Stomach (tissue), 19 donors: ENCODE results near the gene GRK6. TPM values are rescaled to one million over a fixed set of nuclear protein-coding genes. Genes with fewer than 3 reads are reported as not detected.

ENCODE experiments used
- DNase-seq, 2 donors: peaks; one replicate each; pipeline versions ENCODE4 v3.0.0 to v3.0.0-alpha.2; 2013 to 2019
- H3K27ac ChIP-seq, 5 donors: fragments of 200-600 bp in 4 of 5; sonication (generic) in 4 of 5; one replicate each; pipeline ENCODE4 v1.5.1; 2013 to 2019; ENCODE audit warnings: mild to moderate bottlenecking in 1 of 5, moderate library complexity in 1 of 5
- H3K27me3 ChIP-seq, 3 donors: fragments of 200-600 bp; sonication (generic); one replicate each; pipeline ENCODE4 v1.5.1; 2017 to 2019; ENCODE audit warnings: mixed run types in 1 of 3
- H3K36me3 ChIP-seq, 4 donors: fragments of 200-600 bp; sonication (generic); 1 replicate in 3 of 4; 2 replicates in 1 of 4; pipeline ENCODE4 v1.5.1; 2016 to 2019
- H3K4me1 ChIP-seq, 4 donors: fragments of 200-600 bp; sonication (generic); one replicate each; pipeline ENCODE4 v1.5.1; 2016 to 2019
- H3K4me3 ChIP-seq, 4 donors: fragments of 200-600 bp; sonication (generic) in 3 of 4; one replicate each; pipeline ENCODE4 v1.5.1; 2016 to 2019; ENCODE audit warnings: mild to moderate bottlenecking in 1 of 4
- H3K9me3 ChIP-seq, 4 donors: fragments of 200-600 bp; sonication (generic); one replicate each; pipeline ENCODE4 v1.5.1; 2016 to 2019
- EP300 ChIP-seq: sonication (generic); formaldehyde crosslinking; IDR thresholded peaks from one replicate; pipeline ENCODE4 v1.6.1; 2017; ENCODE audit warnings: antibody characterized with exemption
- POLR2A ChIP-seq, 4 donors: fragments of 450-650 bp; IDR thresholded peaks; one replicate each; pipeline ENCODE4 v1.6.1; 2016; ENCODE audit warnings: antibody characterized with exemption in 4 of 4, control low read depth in 2 of 4, mild to moderate bottlenecking in 1 of 4, moderate library complexity in 1 of 4
- POLR2AphosphoS5 ChIP-seq, 3 donors: sonication (generic); formaldehyde crosslinking; IDR thresholded peaks; one replicate each; pipeline ENCODE4 v1.6.1; 2016; ENCODE audit warnings: antibody characterized with exemption in 3 of 3
- WGBS, 5 donors: extraction: QIAGEN DNeasy Blood & Tissue Kit in 3 of 5; methylation state at CpG; one replicate each; pipeline versions ENCODE4 v1.1.5 to v1.1.7; 2013 to 2018; 5-methylcytosine and 5-hydroxymethylcytosine counted together
- intact Hi-C: fragments of 100-400 bp; cut with DNase I; formaldehyde crosslinking; loops from one replicate; pipeline ENCODE4 v1.15.1; 2023; ENCODE audit warnings: low total_unique reads
- long read RNA-seq, 10 donors: transcript quantifications; one replicate each; lab custom pipeline, GENCODE V29; 2026
- polyA plus RNA-seq, 3 donors: library from polyadenylated mRNA; stranded (reverse); fragments of 200-250 nt; gene quantifications; one replicate each; pipeline ENCODE4 v1.2.3, GENCODE V29; 2013
- total RNA-seq, 5 donors: library from RNA; depleted of rRNA; stranded (reverse); fragments of >200 nt; gene quantifications; one replicate each; pipeline versions ENCODE4 v1.1.0 to v1.2.3, GENCODE V29; 2014 to 2016
- TF ChIP-seq, protein P1 (sequence below), 7 experiments: fragments of 450-650 bp in 4 of 7; fragments of 200-600 bp in 3 of 7; sonication (generic) in 3 of 7; IDR thresholded peaks; one replicate each; pipeline ENCODE4 v1.5.1; 2016 to 2019; ENCODE audit warnings: antibody characterized with exemption in 7 of 7, control low read depth in 2 of 7, mild to moderate bottlenecking in 1 of 7
- donor health status: healthy with polysubstance abuse.
- donor health status: Bipolar disorder and iron deficiency.
- donor health status: healthy.

Gene GRK6
- 10 to 100 TPM in 4 of 5 donors, 1 to 10 TPM in 1; 1.8 to 91.2 (median 19.1) TPM for total RNA-seq
- 10 to 100 TPM; 14.6 to 20.2 (median 16.2) TPM for polyA plus RNA-seq
- long read RNA-seq, donor 1, result 0 reads
- long read RNA-seq, donor 2, partial matches to known transcripts, result 0 of 4 reads
- long read RNA-seq, donor 2, other reads (novel, unspliced or antisense), result 0 of 4 reads
- long read RNA-seq, donor 3, partial matches to known transcripts, result 0 of 1 reads
- long read RNA-seq, donor 3, other reads (novel, unspliced or antisense), result 0 of 1 reads
- long read RNA-seq, donor 4, result 0 reads
- long read RNA-seq, donor 5, partial matches to known transcripts, result 0 of 2 reads
- long read RNA-seq, donor 5, other reads (novel, unspliced or antisense), result 0 of 2 reads
- long read RNA-seq, donor 6, partial matches to known transcripts, result 0 of 5 reads
- long read RNA-seq, donor 6, other reads (novel, unspliced or antisense), result 0 of 5 reads
- long read RNA-seq, donor 7, partial matches to known transcripts, result 0 of 3 reads
- long read RNA-seq, donor 7, other reads (novel, unspliced or antisense), result 0 of 3 reads
- long read RNA-seq, donor 8, partial matches to known transcripts, result 0 of 4 reads
- long read RNA-seq, donor 8, other reads (novel, unspliced or antisense), result 0 of 4 reads
- long read RNA-seq, donor 9, partial matches to known transcripts, result 0 of 3 reads
- long read RNA-seq, donor 9, other reads (novel, unspliced or antisense), result 0 of 3 reads
- long read RNA-seq, donor 10, partial matches to known transcripts, result 0 of 1 reads
- long read RNA-seq, donor 10, other reads (novel, unspliced or antisense), result 0 of 1 reads

DNA sequence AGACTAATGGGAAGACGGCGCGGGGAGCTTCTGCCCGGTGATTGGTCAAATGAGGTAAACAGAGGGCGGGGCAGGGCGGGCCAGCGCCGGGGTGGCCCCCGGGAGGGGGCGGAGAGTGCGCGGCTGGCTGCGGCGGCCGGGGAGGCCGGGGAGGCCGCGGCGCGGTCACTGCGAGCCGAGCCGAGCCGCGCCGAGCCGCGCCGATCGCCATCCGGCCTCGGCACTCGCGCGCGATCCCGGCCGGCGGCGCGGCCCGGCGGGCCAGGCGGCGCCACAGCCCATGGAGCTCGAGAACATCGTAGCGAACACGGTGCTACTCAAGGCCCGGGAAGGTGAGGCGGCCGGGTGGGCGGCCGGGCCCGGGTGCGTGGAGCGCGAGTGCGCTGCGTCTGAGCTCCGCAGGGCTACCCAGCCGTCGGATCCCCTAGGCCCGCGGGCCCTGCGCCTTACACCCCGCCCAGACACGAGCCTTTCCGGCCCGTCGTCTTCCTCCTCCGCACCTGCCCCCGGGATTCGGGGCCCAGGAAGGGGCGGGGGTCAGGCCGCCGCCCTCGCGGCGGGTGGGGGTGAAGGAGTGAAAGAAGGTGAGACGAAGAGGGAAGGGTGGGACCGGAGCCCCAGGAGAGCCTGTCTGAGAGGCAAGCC is at the start of gene GRK6:
GRK6 (plus strand) TSS at position 111 of the 645 bp plus-strand sequence; CDS start at position 281, 170 bp downstream.
- peaks cover 23 to 59% (median 53%) of the 10 kb centered on the region in 4 donors for H3K4me1 ChIP-seq

DNA sequence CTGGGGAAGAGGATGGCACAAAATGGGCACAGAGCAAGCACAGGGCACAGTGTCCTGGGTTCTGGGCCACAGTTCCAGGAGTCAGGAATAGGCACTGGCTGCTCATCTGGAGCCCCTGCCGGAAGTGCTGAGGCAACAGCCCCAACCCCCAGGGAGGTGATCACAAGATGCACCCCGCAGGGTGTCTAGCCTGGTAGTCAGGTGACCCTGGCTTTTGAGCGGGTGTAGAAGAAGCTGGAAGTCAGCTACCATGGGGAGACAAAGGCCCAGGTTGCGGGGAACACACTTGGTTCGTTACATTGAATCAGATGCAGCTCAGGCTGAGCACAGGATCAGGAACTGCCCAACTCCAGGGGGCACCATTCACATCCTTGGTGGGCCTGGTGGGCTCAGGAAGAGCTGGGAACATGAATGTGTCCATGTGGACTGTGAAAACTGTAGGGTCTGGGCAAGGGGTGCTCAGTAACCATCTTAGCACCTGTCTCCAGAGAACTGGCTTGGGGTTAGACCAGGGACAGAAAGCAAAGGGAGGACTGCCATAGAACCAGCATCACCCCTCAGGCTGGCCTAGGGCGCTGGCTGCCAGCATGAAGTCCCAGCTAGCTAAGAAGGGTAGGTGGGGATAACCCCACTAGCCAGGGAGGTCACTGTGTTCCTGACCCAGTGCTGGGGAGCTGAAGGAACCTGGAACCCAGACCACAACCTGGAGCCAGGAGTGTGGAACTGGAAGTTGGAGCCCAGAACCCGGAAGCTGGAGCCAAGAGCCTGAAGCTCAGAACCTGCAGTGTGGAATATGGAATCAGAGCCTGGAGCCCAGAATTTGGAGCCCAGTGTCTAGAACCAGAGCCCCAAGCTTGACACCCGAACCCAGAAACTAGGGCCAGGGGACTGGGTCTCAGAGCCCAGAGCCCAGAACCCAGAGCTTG is 48.4 kb upstream of the GRK6 start:
- no peak for DNase-seq
- no peaks in the 10 kb centered on the region for H3K27me3 ChIP-seq
- H3K4me3 ChIP-seq, result no peak overlapping the region
- no peaks in the 10 kb centered on the region for H3K9me3 ChIP-seq
- 86 to 93% (median 92%) methylated on average over 8 of the region's 8 CpGs for WGBS, 5 donors
- intact Hi-C loops, result loop anchor here (10.0 kb wide), 1 partner anchor 53 kb away; no protein-coding TSS in a partner anchor
- H3K27ac ChIP-seq, result no peak overlapping the region
- H3K36me3 ChIP-seq, result peaks cover 0 to under 1% (median 0%) of the 10 kb centered on the region in 4 donors
- TF ChIP-seq, protein P1, sequence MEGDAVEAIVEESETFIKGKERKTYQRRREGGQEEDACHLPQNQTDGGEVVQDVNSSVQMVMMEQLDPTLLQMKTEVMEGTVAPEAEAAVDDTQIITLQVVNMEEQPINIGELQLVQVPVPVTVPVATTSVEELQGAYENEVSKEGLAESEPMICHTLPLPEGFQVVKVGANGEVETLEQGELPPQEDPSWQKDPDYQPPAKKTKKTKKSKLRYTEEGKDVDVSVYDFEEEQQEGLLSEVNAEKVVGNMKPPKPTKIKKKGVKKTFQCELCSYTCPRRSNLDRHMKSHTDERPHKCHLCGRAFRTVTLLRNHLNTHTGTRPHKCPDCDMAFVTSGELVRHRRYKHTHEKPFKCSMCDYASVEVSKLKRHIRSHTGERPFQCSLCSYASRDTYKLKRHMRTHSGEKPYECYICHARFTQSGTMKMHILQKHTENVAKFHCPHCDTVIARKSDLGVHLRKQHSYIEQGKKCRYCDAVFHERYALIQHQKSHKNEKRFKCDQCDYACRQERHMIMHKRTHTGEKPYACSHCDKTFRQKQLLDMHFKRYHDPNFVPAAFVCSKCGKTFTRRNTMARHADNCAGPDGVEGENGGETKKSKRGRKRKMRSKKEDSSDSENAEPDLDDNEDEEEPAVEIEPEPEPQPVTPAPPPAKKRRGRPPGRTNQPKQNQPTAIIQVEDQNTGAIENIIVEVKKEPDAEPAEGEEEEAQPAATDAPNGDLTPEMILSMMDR (IDR thresholded peaks at IDR 0.05), result no peak
- TF ChIP-seq POLR2A (IDR thresholded peaks at IDR 0.05), result no peak
- TF ChIP-seq POLR2AphosphoS5 (IDR thresholded peaks at IDR 0.05), result no peak
- no peak for TF ChIP-seq EP300
- H3K4me1 ChIP-seq, result peaks cover 9 to 20% (median 18%) of the 10 kb centered on the region in 4 donors

More for the DNA sequence above, at the start of gene GRK6:
- H3K4me3 ChIP-seq, result peak within 1 kb of the TSS; percentile 63 to 85 (median 80)
- intact Hi-C loops, result no loop called here
- peaks cover 4 to 19% (median 16%) of the 10 kb centered on the region in 4 donors for H3K36me3 ChIP-seq
- H3K9me3 ChIP-seq, result no peaks in the 10 kb centered on the region
- H3K27me3 ChIP-seq, result no peaks in the 10 kb centered on the region
- 1 to 2% (median 1%) methylated on average over 15 to 82 of the region's 82 CpGs for WGBS, 5 donors
- TF ChIP-seq POLR2AphosphoS5 (IDR thresholded peaks at IDR 0.05) (peak in 1 of 3 donors; percentile 11), POLR2A (IDR thresholded peaks at IDR 0.05) (no peak)
- H3K27ac ChIP-seq, result peak within 1 kb of the TSS; percentile 94 to 98 (median 96)
- DNase-seq, result peak; percentile 57 to 85

DNA sequence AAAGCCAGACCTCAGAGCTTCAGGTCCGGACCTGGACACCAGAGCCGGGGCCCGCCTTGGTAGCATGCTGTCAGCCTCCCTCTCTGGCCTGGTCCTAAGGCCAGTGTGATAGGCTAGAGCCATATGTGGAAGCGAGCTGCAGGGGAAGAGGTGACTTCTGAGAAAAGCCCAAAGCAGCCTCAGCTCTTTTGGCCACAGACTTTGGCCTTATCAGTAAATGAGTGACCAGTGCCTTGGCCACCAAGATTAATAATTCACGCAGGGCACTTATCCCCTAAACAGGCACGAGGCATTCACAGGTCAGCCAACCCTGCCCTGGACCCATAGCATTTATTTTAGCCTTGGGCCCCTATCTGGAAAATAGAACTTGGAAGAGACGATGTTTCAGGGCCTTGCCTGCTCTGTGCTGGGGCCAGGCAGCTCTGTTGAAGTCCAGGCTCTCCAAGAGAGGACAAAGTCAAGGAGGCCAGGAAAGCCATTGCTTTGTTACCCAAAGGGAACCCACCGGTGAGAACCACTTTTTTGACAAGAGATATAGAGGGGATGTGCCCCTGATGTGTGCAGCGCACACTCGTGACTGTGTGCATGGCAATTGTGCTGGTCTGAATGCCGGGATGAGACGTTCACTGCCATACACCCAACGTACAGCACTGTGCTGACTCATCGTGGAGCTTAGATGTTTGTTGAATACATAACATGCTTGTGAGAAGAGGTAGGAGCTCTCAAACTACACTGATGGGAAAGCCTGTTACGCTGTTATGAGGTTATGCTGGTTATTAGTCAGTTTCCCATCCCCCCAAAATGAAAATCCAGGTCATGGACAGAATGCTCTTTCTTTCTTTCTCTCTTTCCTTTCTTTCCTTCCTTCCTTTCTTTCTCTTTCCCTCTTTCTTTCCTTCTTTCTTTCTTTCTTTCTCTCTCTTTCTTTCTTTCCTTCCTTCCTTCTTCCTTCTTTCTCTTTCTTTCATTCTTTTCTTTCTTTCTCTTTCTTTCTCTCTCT is 47.3 kb upstream of the GRK6 start:
- Histone ChIP-seq H3K27me3 (peaks cover 0 to 5% (median 0%) of the 10 kb centered on the region in 3 donors), H3K4me3 (no peak overlapping the region), H3K9me3 (no peaks in the 10 kb centered on the region), H3K36me3 (no peaks in the 10 kb centered on the region), H3K27ac (peak overlapping the region in 1 of 5 donors; percentile 15), H3K4me1 (peaks cover 9 to 20% (median 18%) of the 10 kb centered on the region in 4 donors)
- WGBS, 5 donors, result 56 to 65% (median 59%) methylated on average over 15 of the region's 15 CpGs
- intact Hi-C loops, result loop anchor here (10.0 kb wide), 1 partner anchor 54 kb away; no protein-coding TSS in a partner anchor
- DNase-seq, result no peak
- TF ChIP-seq EP300 (no peak), POLR2A (IDR thresholded peaks at IDR 0.05) (no peak), POLR2AphosphoS5 (IDR thresholded peaks at IDR 0.05) (no peak)

DNA sequence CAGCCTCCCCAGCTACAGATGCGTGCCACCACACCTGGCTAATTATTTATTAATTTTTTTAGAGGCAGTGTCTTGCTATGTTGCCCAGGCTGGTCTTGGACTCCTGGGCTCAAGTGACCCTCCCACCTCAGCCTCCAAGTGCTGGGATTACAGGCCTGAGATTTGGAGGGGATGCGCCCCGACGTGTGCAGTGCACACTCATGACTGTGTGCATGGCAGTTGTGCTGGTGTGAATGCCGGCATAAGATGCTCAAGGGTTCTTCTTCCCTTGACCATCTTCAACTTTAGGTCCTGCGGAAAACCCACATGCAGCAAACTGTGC is 45.7 kb upstream of the GRK6 start:
- H3K4me1 ChIP-seq, result peaks cover 9 to 20% (median 18%) of the 10 kb centered on the region in 4 donors
- H3K27me3 ChIP-seq, result peaks cover 0 to 17% (median 0%) of the 10 kb centered on the region in 3 donors
- H3K36me3 ChIP-seq, result no peaks in the 10 kb centered on the region
- H3K27ac ChIP-seq, result no peak overlapping the region
- H3K4me3 ChIP-seq, result no peak overlapping the region
- no peak for DNase-seq
- WGBS, 5 donors, result 86 to 97% (median 92%) methylated on average over 6 of the region's 6 CpGs
- intact Hi-C loops, result no loop called here
- TF ChIP-seq, protein P1 (IDR thresholded peaks at IDR 0.05), result no peak
- no peak for TF ChIP-seq POLR2A (IDR thresholded peaks at IDR 0.05)
- no peak for TF ChIP-seq POLR2AphosphoS5 (IDR thresholded peaks at IDR 0.05)
- no peak for TF ChIP-seq EP300
- H3K9me3 ChIP-seq, result no peaks in the 10 kb centered on the region
